H1 (cell line): Measurements from ENCODE around the gene COMT. TPM values are rescaled to one million over a fixed set of nuclear protein-coding genes. Genes with fewer than 3 reads are reported as not detected.

Source experiments
- CTCF ChIA-PET: fragments of 300-600 bp; sonication (Branson Sonifier 250); formaldehyde crosslinking; loops from one replicate; lab custom pipeline; 2021; ENCODE audit not compliant: partially characterized antibody; lab: Charles Lee
- POLR2A ChIA-PET: fragments of 300-600 bp; sonication (Branson Sonifier 250); formaldehyde crosslinking; loops from one replicate; lab custom pipeline; 2021; ENCODE audit warnings: inconsistent platforms; ENCODE audit not compliant: partially characterized antibody; lab: Charles Lee
- DNase-seq, 2 experiments: peaks; one replicate each; pipeline versions ENCODE4 v3.0.0 to v3.0.0-alpha.2; 2010 to 2022; ENCODE audit warnings: low spot score in 2 of 2, low read depth in 1 of 2, mixed read lengths in 1 of 2
- FAIRE-seq: peaks from 2 replicates; lab custom pipeline; 2011; peaks lifted over from hg19 to GRCh38; lab: Jason Lieb, UNC
- H2AFZ ChIP-seq: 2 replicates; pipeline ENCODE4 v1.8.1; 2012; ENCODE audit warnings: low read length, inconsistent platforms
- H2AK5ac ChIP-seq: 2 replicates; pipeline ENCODE4 v1.6.1; 2013; ENCODE audit warnings: low read depth, low read length
- H2BK120ac ChIP-seq: replicated peaks from 2 replicates; pipeline ENCODE3; 2013; ENCODE audit warnings: low read depth, low read length, inconsistent platforms
- H2BK12ac ChIP-seq: 2 replicates; pipeline ENCODE4 v1.6.1; 2013; ENCODE audit warnings: low read depth, low read length
- H2BK15ac ChIP-seq: 2 replicates; pipeline ENCODE4 v1.6.1; 2013; ENCODE audit warnings: low read length
- H2BK20ac ChIP-seq: 2 replicates; pipeline ENCODE4 v1.6.1; 2013; ENCODE audit warnings: low read length
- H2BK5ac ChIP-seq: 2 replicates; pipeline ENCODE4 v1.6.1; 2013; ENCODE audit warnings: low read depth, low read length
- H3K14ac ChIP-seq: 2 replicates; pipeline ENCODE4 v1.6.1; 2013; ENCODE audit warnings: inconsistent platforms; ENCODE audit not compliant: insufficient read length
- H3K18ac ChIP-seq: 2 replicates; pipeline ENCODE4 v1.6.1; 2013; ENCODE audit warnings: low read length; ENCODE audit errors: extremely low read depth
- H3K23ac ChIP-seq: 2 replicates; pipeline ENCODE4 v1.6.1; 2013; ENCODE audit warnings: inconsistent platforms; ENCODE audit not compliant: insufficient read length
- H3K23me2 ChIP-seq: 2 replicates; pipeline ENCODE4 v1.6.1; 2013; ENCODE audit warnings: low read depth, low read length
- H3K27ac ChIP-seq: 2 replicates; pipeline ENCODE4 v1.6.1; 2011; ENCODE audit warnings: low read depth, low read length, inconsistent platforms
- H3K27me3 ChIP-seq, 4 experiments: replicated peaks in 1 of 4; 1 replicate in 1 of 4; 2 replicates in 3 of 4; pipeline versions ENCODE4 v1.6.1 to v1.8.1; 2011 to 2013; ENCODE audit warnings: low read length in 3 of 4, mild to moderate bottlenecking in 3 of 4, inconsistent platforms in 2 of 4, mixed read lengths in 2 of 4, moderate library complexity in 1 of 4; ENCODE audit not compliant: control insufficient read depth in 3 of 4, insufficient read depth in 3 of 4; ENCODE audit errors: extremely low read depth in 1 of 4
- H3K36me3 ChIP-seq, 4 experiments: 2 replicates each; pipeline versions ENCODE4 v1.6.1 to v1.8.1; 2011 to 2013; ENCODE audit warnings: mild to moderate bottlenecking in 4 of 4, low read length in 3 of 4, moderate library complexity in 2 of 4, control low read depth in 1 of 4, inconsistent platforms in 1 of 4; ENCODE audit not compliant: insufficient read depth in 4 of 4, control insufficient read depth in 2 of 4
- H3K4ac ChIP-seq: replicated peaks from 2 replicates; pipeline ENCODE3; 2013; ENCODE audit warnings: low read length, low read depth, mixed read lengths, inconsistent platforms; ENCODE audit not compliant: insufficient read length
- H3K4me1 ChIP-seq, 4 experiments: replicated peaks in 1 of 4; 1 replicate in 1 of 4; 2 replicates in 3 of 4; pipeline versions ENCODE4 v1.6.1 to v1.8.1; 2011 to 2013; ENCODE audit warnings: low read length in 3 of 4, inconsistent platforms in 2 of 4, mixed read lengths in 1 of 4; ENCODE audit not compliant: insufficient read depth in 4 of 4, control insufficient read depth in 3 of 4
- H3K4me2 ChIP-seq, 2 experiments: 2 replicates each; pipeline versions ENCODE4 v1.6.1 to v1.8.1; 2011 to 2013; ENCODE audit warnings: low read depth in 2 of 2, low read length in 2 of 2, control low read depth in 1 of 2, inconsistent platforms in 1 of 2, mild to moderate bottlenecking in 1 of 2; ENCODE audit not compliant: insufficient read depth in 1 of 2
- H3K4me3 ChIP-seq, 4 experiments: fragments of 200-600, 300-600 bp in 1 of 4; sonication (generic), shearing (Covaris generic), sonication (Bioruptor Twin) in 1 of 4; 2 replicates each; pipeline versions ENCODE4 v1.5.1 to v1.8.1; 2011 to 2016; ENCODE audit warnings: low read length in 4 of 4, low read depth in 3 of 4, control low read depth in 2 of 4, inconsistent platforms in 2 of 4, mild to moderate bottlenecking in 2 of 4, mixed read lengths in 1 of 4, moderate library complexity in 1 of 4; ENCODE audit not compliant: insufficient read depth in 2 of 4; ENCODE audit errors: extremely low read depth in 1 of 4
- H3K56ac ChIP-seq: replicated peaks from 2 replicates; pipeline ENCODE3; 2013; ENCODE audit warnings: low read depth, mild to moderate bottlenecking, mixed read lengths, low read length, inconsistent platforms; ENCODE audit not compliant: insufficient read length
- H3K79me1 ChIP-seq: 2 replicates; pipeline ENCODE4 v1.6.1; 2013; ENCODE audit warnings: low read depth, low read length, control low read depth
- H3K79me2 ChIP-seq, 2 experiments: 2 replicates each; pipeline versions ENCODE4 v1.6.1 to v1.8.1; 2012 to 2013; ENCODE audit warnings: low read length in 2 of 2, mild to moderate bottlenecking in 2 of 2, inconsistent platforms in 1 of 2; ENCODE audit not compliant: insufficient read depth in 2 of 2, control insufficient read depth in 1 of 2
- H3K9ac ChIP-seq, 4 experiments: replicated peaks in 1 of 4; 1 replicate in 1 of 4; 2 replicates in 3 of 4; pipeline versions ENCODE4 v1.6.1 to v1.8.1; 2011 to 2013; ENCODE audit warnings: low read depth in 3 of 4, low read length in 3 of 4, control low read depth in 2 of 4, mild to moderate bottlenecking in 2 of 4, moderate library complexity in 2 of 4, inconsistent platforms in 1 of 4; ENCODE audit errors: extremely low read depth in 1 of 4
- H3K9me3 ChIP-seq, 2 experiments: 2 replicates each; pipeline versions ENCODE4 v1.6.1 to v1.8.1; 2012 to 2013; ENCODE audit warnings: mild to moderate bottlenecking in 2 of 2, moderate library complexity in 2 of 2, control low read depth in 1 of 2, inconsistent platforms in 1 of 2, low read depth in 1 of 2, low read length in 1 of 2, mixed read lengths in 1 of 2; ENCODE audit not compliant: insufficient read depth in 2 of 2
- H4K20me1 ChIP-seq, 2 experiments: replicated peaks in 1 of 2; 2 replicates each; pipeline versions ENCODE3 to v1.8.1; 2011 to 2013; ENCODE audit warnings: inconsistent platforms in 2 of 2, low read length in 2 of 2, mild to moderate bottlenecking in 1 of 2; ENCODE audit not compliant: insufficient read depth in 2 of 2, control insufficient read depth in 1 of 2
- H4K5ac ChIP-seq: 2 replicates; pipeline ENCODE4 v1.6.1; 2013; ENCODE audit warnings: low read length, low read depth, mixed read lengths, inconsistent platforms; ENCODE audit not compliant: insufficient read length
- H4K8ac ChIP-seq: 2 replicates; pipeline ENCODE4 v1.8.0; 2013; ENCODE audit warnings: mild to moderate bottlenecking, moderate library complexity, low read length, inconsistent platforms; ENCODE audit not compliant: insufficient read depth; ENCODE audit errors: extremely low read depth
- H4K91ac ChIP-seq: replicated peaks from 2 replicates; pipeline ENCODE3; 2013; ENCODE audit warnings: low read length, mixed read lengths, inconsistent platforms; ENCODE audit not compliant: insufficient read length
- RAD21 ChIP-seq, 2 experiments: IDR thresholded peaks in 1 of 2; conservative IDR thresholded peaks in 1 of 2; 2 replicates each; pipeline ENCODE4 v1.6.1; 2011; ENCODE audit warnings: low read depth in 2 of 2, low read length in 2 of 2, improper control_type of control experiment in 1 of 2, inconsistent platforms in 1 of 2, mild to moderate bottlenecking in 1 of 2, moderate library complexity in 1 of 2
- SIX5 ChIP-seq: IDR thresholded peaks from 2 replicates; pipeline ENCODE4 v1.6.1; 2011; ENCODE audit warnings: mild to moderate bottlenecking, low read depth, low read length
- WGBS, 2 experiments: shearing (Covaris generic) in 1 of 2; methylation state at CpG; one replicate each; pipeline versions ENCODE4 v1.1.6 to v1.1.7; 2013 to 2015; ENCODE audit warnings: low lambda C conversion rate in 2 of 2, mixed read lengths in 2 of 2, inconsistent platforms in 1 of 2, low coverage in 1 of 2, missing lambda C conversion rate in 1 of 2; ENCODE audit not compliant: insufficient replicate concordance in 2 of 2, insufficient coverage in 1 of 2, insufficient read length in 1 of 2; ENCODE audit errors: extremely low coverage in 1 of 2, missing lambda C conversion rate in 1 of 2; 5-methylcytosine and 5-hydroxymethylcytosine counted together
- polyA plus RNA-seq, 7 experiments: library from polyadenylated mRNA; depleted of rRNA in 3 of 7; stranded (reverse) in 5 of 7; unstranded in 2 of 7; fragments of >200 nt in 5 of 7; fragments of 200-250 nt in 2 of 7; gene quantifications; 1 replicate in 5 of 7; 2 replicates in 1 of 7; 4 replicates in 1 of 7; pipeline versions ENCODE4 v1.2.1 to v1.2.3, GENCODE V29; 2011 to 2013; ENCODE audit warnings: missing spikeins in 2 of 7, mixed read lengths in 2 of 7
- total RNA-seq: library from RNA; stranded (reverse); fragmentation: NEBNext Ultra II Directional; extraction: Animal tissue kit (Norgen Biotek cat#: 25700); gene quantifications from 2 replicates; pipeline ENCODE4 v1.2.1, GENCODE V29; 2021
- TF ChIP-seq, protein P1 (sequence below): IDR thresholded peaks from 2 replicates; pipeline ENCODE4 v1.6.1; 2011; ENCODE audit warnings: low read length, improper control_type of control experiment
- TF ChIP-seq, protein P2 (sequence below): IDR thresholded peaks from 2 replicates; pipeline ENCODE4 v1.6.1; 2011; ENCODE audit warnings: low read depth, mild to moderate bottlenecking, low read length; ENCODE audit not compliant: insufficient read depth

The COMT gene
- total and polyA plus RNA-seq, 2 of the 8 experiments (the other 6 are each of a cell fraction or from before 2014, with no cell fraction given): 15.2 to 33.7 TPM

DNA sequence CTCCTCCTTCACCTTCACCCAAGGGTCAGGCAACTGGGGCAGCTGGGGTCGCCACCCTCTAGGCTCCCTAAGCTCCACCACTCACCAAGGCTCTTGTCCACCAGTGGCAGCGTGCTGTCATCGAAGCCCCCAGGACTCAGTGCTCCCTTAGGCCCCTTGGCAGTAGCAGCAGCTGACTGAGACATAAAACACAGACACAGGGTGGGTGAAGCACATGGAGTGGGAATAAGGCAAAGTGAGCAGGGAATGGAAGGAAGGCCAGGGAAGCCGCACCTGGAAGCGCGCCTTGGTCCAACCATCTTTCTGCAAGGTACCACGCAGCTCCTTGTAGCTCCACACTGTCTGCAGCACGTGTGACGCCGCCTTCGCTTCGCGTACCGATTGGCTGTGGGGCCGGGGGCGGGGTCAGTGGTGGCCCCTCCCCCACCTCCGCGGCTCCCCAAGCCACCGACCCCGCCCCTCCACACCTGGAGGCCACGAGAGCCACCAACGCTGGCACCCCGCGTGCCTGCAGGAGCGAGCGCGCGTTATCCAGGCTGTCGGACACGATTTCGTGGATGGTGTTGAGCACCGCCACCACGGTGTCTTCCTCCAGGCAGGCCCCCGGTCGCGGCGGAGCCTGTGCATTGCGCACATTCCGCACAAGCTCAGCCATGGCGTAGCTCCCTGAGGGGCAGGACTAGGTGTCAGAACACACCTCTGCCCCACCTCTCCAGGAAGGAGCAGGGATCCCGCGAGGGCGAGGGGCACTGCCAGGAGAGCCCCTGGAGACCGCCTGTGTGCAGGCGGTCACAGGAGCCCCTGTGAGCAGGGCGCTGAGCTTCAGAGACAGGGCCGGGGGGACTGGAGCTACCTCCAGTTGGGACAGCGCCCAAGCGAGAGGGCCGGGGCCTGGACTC lies 31.3 kb downstream of the COMT start:
- FAIRE-seq: no peak
- H3K4me3 ChIP-seq: no peak overlapping the region
- CTCF ChIA-PET: interaction anchor here (0.6 to 16.2 kb wide), 18 partner anchors 7 to 818 kb away, joined by 3 to 369 read pairs (median 4); partner anchors contain the start of gene TRMT2A
- no peak overlapping the region for H4K5ac ChIP-seq
- H3K9ac ChIP-seq: no peak overlapping the region
- no peaks in the 10 kb centered on the region for H3K27me3 ChIP-seq
- no peak overlapping the region for H2BK15ac ChIP-seq
- H4K20me1 ChIP-seq: peaks cover 11 to 17% of the 10 kb centered on the region in 2 experiments
- POLR2A ChIA-PET: interaction anchor here (0.9 to 4.2 kb wide), 15 partner anchors 8 to 156 kb away, joined by 3 to 17 read pairs (median 4); partner anchors contain the start of genes RANBP1 and TANGO2
- H3K36me3 ChIP-seq: peaks cover 8 to 28% (median 12%) of the 10 kb centered on the region in 4 experiments; a peak in 6 of 8 replicates
- H3K23me2 ChIP-seq: no peaks in the 10 kb centered on the region; the same call in 1 of the 2 replicates
- no peaks in the 10 kb centered on the region for H3K79me1 ChIP-seq
- no peak overlapping the region for H4K8ac ChIP-seq
- no peak overlapping the region for H3K14ac ChIP-seq
- H3K4me2 ChIP-seq: no peak overlapping the region
- H2AFZ ChIP-seq: no peak overlapping the region
- H4K91ac ChIP-seq: no peak overlapping the region
- no peak overlapping the region for H2BK5ac ChIP-seq
- H2BK120ac ChIP-seq: no peak overlapping the region
- H3K56ac ChIP-seq: no peak overlapping the region
- peaks cover 3 to 15% (median 13%) of the 10 kb centered on the region in 4 experiments; a peak in 6 of 7 replicates for H3K4me1 ChIP-seq
- no peak overlapping the region for H3K23ac ChIP-seq
- no peak overlapping the region for H3K4ac ChIP-seq
- H3K27ac ChIP-seq: no peak overlapping the region
- H2BK20ac ChIP-seq: no peak overlapping the region
- 96% methylated on average over 31 of the region's 50 CpGs; no CpG with 5 or more reads in 1 of the 2 experiments for WGBS, 2 experiments
- no peak overlapping the region; the same call in 1 of the 2 replicates for H3K18ac ChIP-seq
- no peak overlapping the region for H2AK5ac ChIP-seq
- H3K79me2 ChIP-seq: no peaks in the 10 kb centered on the region
- no peak overlapping the region for H2BK12ac ChIP-seq
- DNase-seq: no peak
- TF ChIP-seq, protein P1, sequence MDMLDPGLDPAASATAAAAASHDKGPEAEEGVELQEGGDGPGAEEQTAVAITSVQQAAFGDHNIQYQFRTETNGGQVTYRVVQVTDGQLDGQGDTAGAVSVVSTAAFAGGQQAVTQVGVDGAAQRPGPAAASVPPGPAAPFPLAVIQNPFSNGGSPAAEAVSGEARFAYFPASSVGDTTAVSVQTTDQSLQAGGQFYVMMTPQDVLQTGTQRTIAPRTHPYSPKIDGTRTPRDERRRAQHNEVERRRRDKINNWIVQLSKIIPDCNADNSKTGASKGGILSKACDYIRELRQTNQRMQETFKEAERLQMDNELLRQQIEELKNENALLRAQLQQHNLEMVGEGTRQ: no peak
- TF ChIP-seq, protein P2, sequence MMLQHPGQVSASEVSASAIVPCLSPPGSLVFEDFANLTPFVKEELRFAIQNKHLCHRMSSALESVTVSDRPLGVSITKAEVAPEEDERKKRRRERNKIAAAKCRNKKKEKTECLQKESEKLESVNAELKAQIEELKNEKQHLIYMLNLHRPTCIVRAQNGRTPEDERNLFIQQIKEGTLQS: no peak
- TF ChIP-seq SIX5: no peak
- no peak for TF ChIP-seq RAD21 (IDR thresholded peaks at IDR 0.05 in 1 of 2, conservative IDR thresholded peaks at IDR 0.05 in 1 of 2; ENCODE audit: low read depth in 2 of 2, low read length in 2 of 2)
- no peaks in the 10 kb centered on the region for H3K9me3 ChIP-seq
